Tibial artery (tissue), 4 donors: Measurements from ENCODE around the gene CAMSAP1.
A peak's percentile ranks its signal among the peaks of the same experiment; 100 is the strongest.

Experiments used
- DNase-seq, 2 donors: peaks; one replicate each; pipeline ENCODE4 v3.0.0-alpha.2; 2019
- H3K27ac ChIP-seq, 2 donors: fragments of 200-600 bp; sonication (generic) in 1 of 2; 1 replicate in 1 of 2; 2 replicates in 1 of 2; pipeline ENCODE4 v1.5.1; 2018 to 2019; ENCODE audit warnings: mild to moderate bottlenecking in 1 of 2
- H3K27me3 ChIP-seq, 2 donors: fragments of 200-600 bp; sonication (generic) in 1 of 2; one replicate each; pipeline versions ENCODE4 v1.5.1 to v1.6.0; 2016 to 2019
- H3K36me3 ChIP-seq, 3 donors: fragments of 200-600 bp; sonication (generic) in 2 of 3; one replicate each; pipeline ENCODE4 v1.5.1; 2016 to 2019; ENCODE audit warnings: mild to moderate bottlenecking in 2 of 3
- H3K4me1 ChIP-seq, 4 donors: fragments of 200-600 bp; sonication (generic) in 2 of 4; 1 replicate in 3 of 4; 2 replicates in 1 of 4; pipeline ENCODE4 v1.5.1; 2016 to 2019
- H3K4me3 ChIP-seq, 2 donors: fragments of 200-600 bp; sonication (generic) in 1 of 2; 1 replicate in 1 of 2; 2 replicates in 1 of 2; pipeline ENCODE4 v1.5.1; 2018 to 2019; ENCODE audit warnings: mild to moderate bottlenecking in 2 of 2
- H3K9me3 ChIP-seq, 3 donors: fragments of 200-600 bp; sonication (generic) in 1 of 3; one replicate each; pipeline ENCODE4 v1.5.1; 2016 to 2019
- intact Hi-C: fragments of 100-400 bp; cut with DNase I; formaldehyde crosslinking; loops from one replicate; pipeline ENCODE4 v1.15.0; 2023; ENCODE audit warnings: low total_unique reads
- TF ChIP-seq, protein P1 (sequence below), 2 experiments: fragments of 200-600 bp in 1 of 2; fragments of 450-650 bp in 1 of 2; IDR thresholded peaks; one replicate each; pipeline ENCODE4 v1.5.1; 2017 to 2019; ENCODE audit warnings: antibody characterized with exemption in 2 of 2, mild to moderate bottlenecking in 1 of 2, moderate library complexity in 1 of 2

CAMSAP1 gene

DNA sequence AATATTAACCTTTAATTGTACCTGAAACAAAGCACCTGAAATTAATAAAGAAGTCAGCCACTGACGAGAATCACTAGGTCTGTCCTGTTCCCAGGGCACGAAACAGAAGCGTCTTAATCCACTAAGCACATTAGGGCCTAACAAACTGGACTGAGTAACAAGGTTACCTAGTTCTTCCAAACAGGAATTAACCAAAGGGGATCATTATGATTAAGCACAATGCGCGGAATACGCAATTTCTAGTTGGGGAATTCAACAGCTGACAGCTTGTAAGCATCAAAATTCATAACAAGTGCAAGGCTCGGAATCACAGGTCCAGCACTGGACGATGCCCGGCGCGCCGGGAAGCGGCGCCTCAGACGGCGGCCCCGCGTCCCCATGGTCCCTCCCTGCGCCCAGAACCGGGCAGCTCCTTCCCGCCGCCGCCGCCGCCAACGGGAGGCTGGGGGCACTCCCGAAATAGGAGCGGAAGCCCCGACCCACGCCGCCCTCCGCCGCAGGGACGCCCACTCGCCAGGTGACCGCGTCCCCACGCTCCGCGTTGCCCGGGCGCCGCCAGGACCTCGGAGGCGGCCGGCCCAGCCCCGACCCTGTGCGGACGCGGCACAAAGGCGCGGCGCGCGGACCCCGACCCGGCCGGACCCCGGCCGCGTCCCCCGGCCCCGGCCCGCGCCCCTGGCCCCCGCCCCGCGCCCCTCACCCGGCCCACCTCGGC lies 898 bp downstream of the CAMSAP1 start:
- H3K27ac ChIP-seq = peak overlapping the region; percentile 67 to 69
- TF ChIP-seq, protein P1, sequence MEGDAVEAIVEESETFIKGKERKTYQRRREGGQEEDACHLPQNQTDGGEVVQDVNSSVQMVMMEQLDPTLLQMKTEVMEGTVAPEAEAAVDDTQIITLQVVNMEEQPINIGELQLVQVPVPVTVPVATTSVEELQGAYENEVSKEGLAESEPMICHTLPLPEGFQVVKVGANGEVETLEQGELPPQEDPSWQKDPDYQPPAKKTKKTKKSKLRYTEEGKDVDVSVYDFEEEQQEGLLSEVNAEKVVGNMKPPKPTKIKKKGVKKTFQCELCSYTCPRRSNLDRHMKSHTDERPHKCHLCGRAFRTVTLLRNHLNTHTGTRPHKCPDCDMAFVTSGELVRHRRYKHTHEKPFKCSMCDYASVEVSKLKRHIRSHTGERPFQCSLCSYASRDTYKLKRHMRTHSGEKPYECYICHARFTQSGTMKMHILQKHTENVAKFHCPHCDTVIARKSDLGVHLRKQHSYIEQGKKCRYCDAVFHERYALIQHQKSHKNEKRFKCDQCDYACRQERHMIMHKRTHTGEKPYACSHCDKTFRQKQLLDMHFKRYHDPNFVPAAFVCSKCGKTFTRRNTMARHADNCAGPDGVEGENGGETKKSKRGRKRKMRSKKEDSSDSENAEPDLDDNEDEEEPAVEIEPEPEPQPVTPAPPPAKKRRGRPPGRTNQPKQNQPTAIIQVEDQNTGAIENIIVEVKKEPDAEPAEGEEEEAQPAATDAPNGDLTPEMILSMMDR (IDR thresholded peaks at IDR 0.05) = no peak

DNA sequence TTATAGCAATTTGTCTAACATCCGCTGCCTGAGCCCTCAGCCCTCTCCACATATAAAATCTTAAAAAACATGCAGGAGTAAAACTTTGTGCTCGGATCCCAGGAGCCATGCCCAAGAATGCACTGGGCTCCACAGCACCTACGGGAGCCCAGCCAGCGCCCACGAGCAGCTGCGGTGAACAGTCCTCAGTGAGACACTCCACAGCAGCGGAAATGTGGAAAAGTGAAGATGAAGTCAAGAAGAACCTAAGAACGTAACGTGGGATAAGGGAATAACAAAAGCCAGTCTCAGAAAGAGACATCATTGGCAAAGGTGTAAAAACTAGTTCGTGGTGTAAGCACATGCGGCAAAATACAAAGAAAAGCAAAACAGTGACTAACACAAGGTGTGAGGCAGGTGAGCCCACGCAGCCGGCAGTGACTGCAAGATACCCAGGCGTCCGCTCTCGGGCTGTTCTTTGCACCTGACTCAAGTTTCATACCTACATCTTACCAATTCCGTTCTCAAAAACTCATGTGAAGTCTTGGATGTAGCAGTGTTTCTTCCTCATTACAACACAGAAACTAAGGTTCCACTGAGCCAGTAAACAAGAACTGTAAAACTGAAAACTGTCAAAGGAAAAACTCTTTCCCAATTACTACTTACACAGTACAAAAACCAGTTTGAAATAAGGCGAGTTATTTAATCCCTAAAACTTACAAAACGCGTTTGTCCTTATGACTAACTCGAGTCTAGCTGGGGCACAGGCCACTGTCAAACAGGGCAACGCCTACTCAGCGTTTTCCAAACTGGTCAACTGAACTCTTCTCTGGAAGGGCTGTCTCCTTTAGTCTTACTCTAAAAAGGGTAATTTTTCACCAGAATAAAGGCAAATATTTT lies 1.7 kb downstream of the CAMSAP1 start:
- peaks cover 0 to 41% (median 30%) of the 10 kb centered on the region in 4 donors for H3K4me1 ChIP-seq
- TF ChIP-seq, protein P1 (IDR thresholded peaks at IDR 0.05) = no peak
- intact Hi-C loops = loop anchor here (2.0 kb wide), 1 partner anchor 55 kb away; the partner anchor contains the start of gene UBAC1
- peaks cover 2% of the 10 kb centered on the region in 3 donors for H3K36me3 ChIP-seq
- H3K4me3 ChIP-seq = peak overlapping the region; percentile 91 to 92
- DNase-seq = no peak
- H3K27ac ChIP-seq = peak overlapping the region in 1 of 2 donors; percentile 69
- H3K9me3 ChIP-seq = no peaks in the 10 kb centered on the region
- no peaks in the 10 kb centered on the region for H3K27me3 ChIP-seq

More for the DNA sequence above, 898 bp downstream of the CAMSAP1 start:
- intact Hi-C loops = loop anchor here (2.0 kb wide), 1 partner anchor 54 kb away; the partner anchor contains the start of gene UBAC1
- H3K27me3 ChIP-seq = no peaks in the 10 kb centered on the region
- DNase-seq = no peak
- H3K36me3 ChIP-seq = peaks cover 10 to 11% (median 10%) of the 10 kb centered on the region in 3 donors
- H3K4me1 ChIP-seq = peaks cover 0 to 41% (median 30%) of the 10 kb centered on the region in 4 donors
- H3K9me3 ChIP-seq = no peaks in the 10 kb centered on the region
- peak overlapping the region; percentile 91 to 92 for H3K4me3 ChIP-seq

DNA sequence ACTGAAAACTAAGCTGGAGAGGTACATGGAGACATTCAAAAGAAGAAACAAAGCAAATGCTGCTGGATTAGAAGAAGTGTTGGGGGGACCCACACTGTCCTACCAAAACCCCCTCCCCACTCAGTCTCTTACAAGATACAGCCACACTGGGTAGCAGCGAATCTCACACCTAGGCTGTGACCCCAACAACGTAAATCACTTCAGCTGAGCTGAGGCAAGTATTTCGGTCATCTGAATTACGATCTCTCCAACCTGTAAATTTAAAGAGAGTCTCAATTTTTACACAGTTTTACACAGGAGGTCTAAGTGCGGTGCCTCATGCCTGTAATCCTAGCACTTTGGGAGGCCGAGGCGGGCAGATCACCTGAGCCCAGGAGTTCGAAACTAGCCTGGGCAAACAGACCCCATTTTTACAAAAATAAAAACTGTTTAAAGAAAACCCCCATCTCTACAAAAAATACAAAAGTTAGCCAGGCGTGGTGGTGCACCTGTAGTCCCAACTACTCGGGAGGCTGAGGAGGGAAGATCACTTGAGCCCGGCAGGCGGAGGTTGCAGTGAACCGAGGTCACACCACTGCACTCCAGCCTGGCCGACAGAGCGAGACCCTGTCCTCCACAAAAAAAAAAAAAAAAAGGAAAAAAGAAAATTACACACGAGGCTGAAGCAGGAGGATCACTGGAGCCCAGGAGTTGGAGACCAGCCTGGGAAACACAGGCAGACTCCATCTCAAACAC lies 3.4 kb downstream of the CAMSAP1 start:
- H3K9me3 ChIP-seq = no peaks in the 10 kb centered on the region
- intact Hi-C loops = no loop called here
- no peak overlapping the region for H3K4me3 ChIP-seq
- H3K36me3 ChIP-seq = no peaks in the 10 kb centered on the region
- H3K4me1 ChIP-seq = peaks cover 0 to 32% (median 24%) of the 10 kb centered on the region in 4 donors
- DNase-seq = no peak
- no peak overlapping the region for H3K27ac ChIP-seq
- TF ChIP-seq, protein P1 (IDR thresholded peaks at IDR 0.05) = no peak
- no peaks in the 10 kb centered on the region for H3K27me3 ChIP-seq

GRCh38 chr9:135903358-135903656 lies 4.0 kb downstream of the CAMSAP1 start:
- H3K9me3 ChIP-seq = no peaks in the 10 kb centered on the region
- TF ChIP-seq, protein P1 (IDR thresholded peaks at IDR 0.05) = no peak
- intact Hi-C loops = no loop called here
- no peak overlapping the region for H3K4me3 ChIP-seq
- H3K27me3 ChIP-seq = no peaks in the 10 kb centered on the region
- no peaks in the 10 kb centered on the region for H3K36me3 ChIP-seq
- H3K4me1 ChIP-seq = peaks cover 0 to 25% (median 18%) of the 10 kb centered on the region in 4 donors
- H3K27ac ChIP-seq = no peak overlapping the region
- DNase-seq = no peak

GRCh38 chr9:135902655-135903357 lies 4.5 kb downstream of the CAMSAP1 start:
- TF ChIP-seq, protein P1 (IDR thresholded peaks at IDR 0.05) = no peak
- Histone ChIP-seq H3K9me3 (no peaks in the 10 kb centered on the region), H3K36me3 (no peaks in the 10 kb centered on the region), H3K27me3 (no peaks in the 10 kb centered on the region), H3K4me3 (no peak overlapping the region), H3K27ac (no peak overlapping the region), H3K4me1 (peaks cover 0 to 21% (median 14%) of the 10 kb centered on the region in 4 donors)
- intact Hi-C loops = no loop called here
- no peak for DNase-seq
